GM12892 (cell line): Measurements from ENCODE around the gene MYPN. TPM values are rescaled to one million over a fixed set of nuclear protein-coding genes. Genes with fewer than 3 reads are reported as not detected.
"Not testable (repeated sequence)": the region's sequence is repeated elsewhere in the genome, so short reads cannot be mapped to it uniquely, and the experiment has no call there.

Experiments used
- DNase-seq: peaks from one replicate; pipeline ENCODE4 v3.0.0; 2011; ENCODE audit not compliant: insufficient read length
- FAIRE-seq: peaks from 2 replicates; lab custom pipeline; 2011; peaks lifted over from hg19 to GRCh38; lab: Jason Lieb, UNC
- POLR2A ChIP-seq: IDR thresholded peaks from 2 replicates; pipeline ENCODE4 v1.6.1; 2011; ENCODE audit warnings: low read depth, low read length, control low read depth
- POLR2AphosphoS5 ChIP-seq: IDR thresholded peaks from 2 replicates; pipeline ENCODE4 v1.6.1; 2011; ENCODE audit warnings: low read depth, low read length, control low read depth
- TAF1 ChIP-seq: IDR thresholded peaks from 2 replicates; pipeline ENCODE4 v1.6.1; 2011; ENCODE audit warnings: low read depth, mild to moderate bottlenecking, control low read depth, low read length, borderline replicate concordance
- polyA plus RNA-seq: library from polyadenylated mRNA; unstranded; fragments of >200 nt; gene quantifications from one replicate; pipeline ENCODE4 v1.2.1, GENCODE V29; 2012; ENCODE audit warnings: missing spikeins, inconsistent platforms; ENCODE audit not compliant: missing spikeins

The MYPN gene, protein sequence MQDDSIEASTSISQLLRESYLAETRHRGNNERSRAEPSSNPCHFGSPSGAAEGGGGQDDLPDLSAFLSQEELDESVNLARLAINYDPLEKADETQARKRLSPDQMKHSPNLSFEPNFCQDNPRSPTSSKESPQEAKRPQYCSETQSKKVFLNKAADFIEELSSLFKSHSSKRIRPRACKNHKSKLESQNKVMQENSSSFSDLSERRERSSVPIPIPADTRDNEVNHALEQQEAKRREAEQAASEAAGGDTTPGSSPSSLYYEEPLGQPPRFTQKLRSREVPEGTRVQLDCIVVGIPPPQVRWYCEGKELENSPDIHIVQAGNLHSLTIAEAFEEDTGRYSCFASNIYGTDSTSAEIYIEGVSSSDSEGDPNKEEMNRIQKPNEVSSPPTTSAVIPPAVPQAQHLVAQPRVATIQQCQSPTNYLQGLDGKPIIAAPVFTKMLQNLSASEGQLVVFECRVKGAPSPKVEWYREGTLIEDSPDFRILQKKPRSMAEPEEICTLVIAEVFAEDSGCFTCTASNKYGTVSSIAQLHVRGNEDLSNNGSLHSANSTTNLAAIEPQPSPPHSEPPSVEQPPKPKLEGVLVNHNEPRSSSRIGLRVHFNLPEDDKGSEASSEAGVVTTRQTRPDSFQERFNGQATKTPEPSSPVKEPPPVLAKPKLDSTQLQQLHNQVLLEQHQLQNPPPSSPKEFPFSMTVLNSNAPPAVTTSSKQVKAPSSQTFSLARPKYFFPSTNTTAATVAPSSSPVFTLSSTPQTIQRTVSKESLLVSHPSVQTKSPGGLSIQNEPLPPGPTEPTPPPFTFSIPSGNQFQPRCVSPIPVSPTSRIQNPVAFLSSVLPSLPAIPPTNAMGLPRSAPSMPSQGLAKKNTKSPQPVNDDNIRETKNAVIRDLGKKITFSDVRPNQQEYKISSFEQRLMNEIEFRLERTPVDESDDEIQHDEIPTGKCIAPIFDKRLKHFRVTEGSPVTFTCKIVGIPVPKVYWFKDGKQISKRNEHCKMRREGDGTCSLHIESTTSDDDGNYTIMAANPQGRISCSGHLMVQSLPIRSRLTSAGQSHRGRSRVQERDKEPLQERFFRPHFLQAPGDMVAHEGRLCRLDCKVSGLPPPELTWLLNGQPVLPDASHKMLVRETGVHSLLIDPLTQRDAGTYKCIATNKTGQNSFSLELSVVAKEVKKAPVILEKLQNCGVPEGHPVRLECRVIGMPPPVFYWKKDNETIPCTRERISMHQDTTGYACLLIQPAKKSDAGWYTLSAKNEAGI (N-terminal part only)
- 0.08 TPM for polyA plus RNA-seq

- no peak for DNase-seq
Measured at GRCh38 chr10:68109331-68109730, at the start of gene MYPN. TSS of gene MYPN (plus strand) at chr10:68109488. CDS start at chr10:68121439, 11,951 bp downstream.

DNA sequence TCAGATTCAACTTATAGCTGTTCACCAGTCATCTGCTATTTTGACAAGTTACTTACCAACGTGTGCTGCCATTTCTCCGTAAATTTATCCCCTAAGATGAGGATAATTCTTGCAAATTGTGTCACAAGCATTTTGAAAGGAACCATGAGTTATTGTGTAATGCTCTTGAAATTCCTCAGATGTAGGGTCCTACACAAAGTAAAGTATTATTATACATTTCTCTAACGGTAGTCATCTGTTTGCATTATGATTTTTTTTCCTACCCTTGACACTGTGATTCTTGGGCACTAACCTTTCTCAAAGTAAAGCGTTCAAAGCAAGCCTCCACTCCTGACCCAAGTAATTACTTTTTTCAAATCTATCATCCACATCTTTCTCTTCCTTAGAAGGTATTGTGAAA lies 42.3 kb upstream of the MYPN start:
- DNase-seq (no peak), FAIRE-seq (no peak)
- TF ChIP-seq POLR2A (no peak; the same call in 1 of the 2 replicates), POLR2AphosphoS5 (no peak), TAF1 (no peak)

More at GRCh38 chr10:68109331-68109730, at the start of gene MYPN:
- TF ChIP-seq POLR2A, result no peak
- TF ChIP-seq POLR2AphosphoS5, result no peak
- TF ChIP-seq TAF1, result no peak
- FAIRE-seq, result no peak

- TF ChIP-seq POLR2A (no peak), TAF1 (no peak), POLR2AphosphoS5 (no peak)
- peak; percentile 66 for FAIRE-seq
- no peak for DNase-seq
Measured at GRCh38 chr10:68067508-68067907, 41.8 kb upstream of the MYPN start.

GRCh38 chr10:68073631-68074030 lies 35.7 kb upstream of the MYPN start:
- no peak for TF ChIP-seq POLR2A
- TF ChIP-seq POLR2AphosphoS5, result no peak
- no peak for TF ChIP-seq TAF1
- DNase-seq (no peak), FAIRE-seq (no peak)

- FAIRE-seq (peak; percentile 17), DNase-seq (no peak)
- TF ChIP-seq TAF1, result no peak
- no peak for TF ChIP-seq POLR2AphosphoS5
- no peak for TF ChIP-seq POLR2A
Measured at GRCh38 chr10:68074031-68074774, 35.1 kb upstream of the MYPN start.

DNA sequence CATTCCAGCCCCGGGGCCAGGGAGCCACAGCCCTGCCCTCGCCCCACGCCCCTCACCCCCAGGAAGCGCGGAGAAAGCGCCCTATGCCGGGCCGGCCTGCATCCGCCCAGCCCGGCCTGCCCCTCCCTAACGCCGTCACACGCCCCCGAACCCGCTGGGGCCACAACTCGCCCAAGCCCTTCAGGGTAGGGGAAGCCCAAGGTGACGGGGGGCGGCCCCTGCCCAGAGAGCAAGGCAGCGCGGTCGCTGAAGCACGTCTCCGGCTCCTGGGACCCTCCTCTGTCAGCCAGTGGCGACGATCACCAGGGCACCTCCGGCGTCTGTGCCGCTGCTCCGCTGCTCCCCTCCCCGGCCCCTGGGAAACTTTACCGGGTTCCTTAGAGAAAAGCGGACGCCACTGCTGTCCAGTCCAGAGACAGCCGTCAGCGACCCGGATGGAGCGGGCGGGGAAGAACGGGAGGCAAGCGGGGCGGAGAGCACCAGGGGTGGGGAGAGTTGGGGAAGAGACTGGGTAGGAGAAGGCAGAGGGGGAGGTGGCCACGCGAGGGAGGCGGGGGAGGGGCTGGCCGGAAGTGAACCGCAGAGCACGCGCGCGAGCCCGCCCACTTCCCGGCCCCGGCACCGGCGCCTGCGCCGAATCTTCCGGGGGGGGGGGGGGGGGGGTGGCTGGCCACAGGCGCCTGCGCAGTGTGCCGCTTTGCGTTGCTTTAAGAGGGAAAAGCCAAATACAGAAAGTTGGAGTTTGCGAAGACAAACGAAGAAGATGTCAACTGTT lies 34.3 kb upstream of the MYPN start, which contains the start of gene HERC4:
Gene HERC4, minus strand, starts transcription at position 509 of the 775 bp plus-strand sequence. CDS start 2,175 bp downstream, outside the sequence.
- DNase-seq, result peak; percentile 86
- peak; percentile 90 for TF ChIP-seq POLR2A
- peak; percentile 86 for TF ChIP-seq POLR2AphosphoS5
- peak; percentile 66; the same call in 1 of the 2 replicates for TF ChIP-seq TAF1
- FAIRE-seq, result peak; percentile 98

DNA sequence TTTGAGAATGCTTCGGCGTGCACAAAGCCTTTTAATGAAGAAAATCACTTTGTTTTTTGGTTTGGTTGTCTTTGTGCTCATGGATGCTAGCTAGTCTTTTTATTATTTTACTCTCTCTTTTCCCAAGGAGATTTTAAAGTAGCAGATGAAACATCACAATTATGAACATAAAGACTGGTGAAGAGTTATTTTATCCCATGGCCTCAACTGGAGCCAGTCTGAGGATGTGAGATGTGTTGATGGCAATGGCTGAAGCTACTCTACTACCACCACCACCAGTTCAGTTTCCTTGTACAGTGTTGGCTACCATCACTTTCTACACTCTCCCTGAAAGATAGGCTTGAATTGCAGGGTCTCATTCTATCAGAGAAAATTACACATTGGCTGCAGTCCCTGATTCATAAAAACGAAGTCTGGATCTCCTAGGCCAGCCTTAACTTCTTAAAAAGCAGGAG lies 33.7 kb upstream of the MYPN start:
- no peak for TF ChIP-seq TAF1
- TF ChIP-seq POLR2A, result no peak
- TF ChIP-seq POLR2AphosphoS5, result no peak
- DNase-seq, result no peak
- FAIRE-seq, result no peak

DNA sequence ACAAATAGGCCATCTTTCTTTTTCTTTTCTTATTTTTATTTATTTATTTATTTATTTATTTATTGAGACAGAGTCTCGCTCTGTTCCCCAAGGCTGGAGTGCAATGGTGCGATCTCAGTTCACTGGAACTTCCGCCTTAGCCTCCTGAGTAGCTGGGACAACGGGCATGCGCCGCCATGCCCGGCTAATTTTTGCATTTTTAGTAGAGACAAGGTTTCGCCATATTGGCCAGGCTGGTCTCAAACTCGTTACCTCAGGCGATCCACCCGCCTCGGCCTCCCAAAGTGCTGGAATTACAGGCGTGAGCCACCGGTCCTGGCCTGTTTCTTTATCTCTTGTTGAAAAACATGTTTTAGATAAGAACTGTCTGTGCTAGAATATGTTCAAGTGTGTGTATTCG lies 33.2 kb upstream of the MYPN start:
- not testable (repeated sequence) for FAIRE-seq, DNase-seq

DNA sequence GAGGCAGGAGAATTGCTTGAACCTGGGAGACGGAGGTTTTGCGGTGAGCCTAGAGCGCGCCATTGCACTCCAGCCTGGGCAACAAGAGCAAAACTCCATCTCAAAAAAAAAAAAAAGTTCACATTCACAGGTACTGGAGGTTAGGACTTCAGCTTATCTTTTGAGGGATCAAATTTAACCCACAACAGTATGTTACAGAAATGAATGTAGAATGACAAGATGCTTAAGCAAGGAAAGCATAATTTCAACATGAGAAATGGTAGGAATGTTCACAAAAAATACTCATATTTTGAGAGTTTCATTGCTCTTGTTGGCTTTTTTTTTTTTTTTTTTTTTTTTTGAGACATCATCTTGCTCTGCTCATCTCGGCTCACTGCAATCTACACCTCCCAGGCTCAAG lies 32.3 kb upstream of the MYPN start:
- TF ChIP-seq POLR2A (no peak), TAF1 (no peak), POLR2AphosphoS5 (no peak)
- no peak for FAIRE-seq
- no peak for DNase-seq
